GM19240 (cell line): Measurements from ENCODE around the gene TBK1.

Source experiments
- DNase-seq: peaks from one replicate; pipeline ENCODE4 v3.0.0; 2011; ENCODE audit warnings: low spot score; ENCODE audit not compliant: insufficient read length

The TBK1 gene

GRCh38 chr12:64452559-64453329 is 824 bp downstream of the TBK1 start:
- DNase-seq: no peak

- DNase-seq: no peak
Observed at GRCh38 chr12:64455506-64455905, 3.6 kb downstream of the TBK1 start.

DNA sequence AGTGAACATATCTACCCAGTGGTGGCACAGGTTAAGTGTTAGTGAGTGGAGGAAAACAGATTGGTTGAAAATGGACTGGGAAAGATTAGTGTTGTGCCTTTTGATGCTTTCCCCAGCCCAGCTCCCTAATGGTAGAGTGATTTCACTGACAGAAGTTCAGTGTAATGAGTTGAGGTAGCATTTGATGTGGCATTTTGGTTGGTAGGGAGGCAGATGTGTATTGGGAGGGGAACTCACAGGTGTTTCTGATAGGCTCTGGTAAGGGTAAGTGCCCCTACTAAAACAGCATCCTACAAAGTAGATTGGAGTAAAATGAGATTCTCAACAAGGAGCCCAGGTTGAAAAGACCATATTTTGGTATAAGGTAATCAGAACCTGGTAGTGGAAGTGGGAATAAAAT is 4.2 kb downstream of the TBK1 start:
- DNase-seq: no peak

DNA sequence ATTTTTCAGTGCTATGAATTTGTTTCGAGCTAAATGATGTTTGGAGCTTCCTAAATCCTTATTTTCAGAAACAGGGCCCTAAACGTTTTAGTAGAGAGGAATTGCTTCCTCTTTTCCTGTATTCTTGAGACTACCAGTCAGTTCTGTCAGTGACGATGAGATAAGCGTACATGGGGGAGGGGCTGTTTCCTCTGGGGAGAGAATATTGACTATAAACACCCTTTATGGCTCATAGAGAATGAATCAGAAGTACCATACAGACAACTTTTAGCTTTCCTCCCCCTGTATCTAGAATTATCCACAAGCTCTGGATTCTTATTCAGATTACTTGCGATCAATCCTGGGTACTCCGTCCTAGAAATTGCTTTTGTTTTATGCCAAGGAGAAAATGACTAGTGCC is 5.1 kb downstream of the TBK1 start:
- DNase-seq: no peak

DNA sequence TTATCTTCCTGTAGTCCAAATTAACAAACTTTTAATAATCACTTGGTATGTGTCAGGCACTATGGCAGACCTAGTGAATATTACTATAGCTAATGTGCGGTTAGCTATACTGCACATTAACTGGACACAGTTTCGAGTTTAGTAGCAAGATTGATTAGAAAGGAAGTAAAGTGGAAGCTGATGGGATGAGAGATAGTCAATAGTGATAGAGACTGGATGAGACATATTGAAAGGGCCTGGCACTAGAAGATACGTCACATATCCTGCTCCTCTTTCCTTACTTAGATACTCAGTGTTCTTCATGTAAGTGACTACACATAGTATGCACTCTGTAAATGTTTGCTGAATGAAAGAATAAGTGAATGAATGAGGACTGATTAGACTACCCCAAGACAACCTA is 5.5 kb downstream of the TBK1 start:
- DNase-seq: no peak

GRCh38 chr12:64457923-64458322 is 6.0 kb downstream of the TBK1 start:
- DNase-seq: no peak

- DNase-seq: no peak
Observed at GRCh38 chr12:64459394-64459891, 7.5 kb downstream of the TBK1 start.

DNA sequence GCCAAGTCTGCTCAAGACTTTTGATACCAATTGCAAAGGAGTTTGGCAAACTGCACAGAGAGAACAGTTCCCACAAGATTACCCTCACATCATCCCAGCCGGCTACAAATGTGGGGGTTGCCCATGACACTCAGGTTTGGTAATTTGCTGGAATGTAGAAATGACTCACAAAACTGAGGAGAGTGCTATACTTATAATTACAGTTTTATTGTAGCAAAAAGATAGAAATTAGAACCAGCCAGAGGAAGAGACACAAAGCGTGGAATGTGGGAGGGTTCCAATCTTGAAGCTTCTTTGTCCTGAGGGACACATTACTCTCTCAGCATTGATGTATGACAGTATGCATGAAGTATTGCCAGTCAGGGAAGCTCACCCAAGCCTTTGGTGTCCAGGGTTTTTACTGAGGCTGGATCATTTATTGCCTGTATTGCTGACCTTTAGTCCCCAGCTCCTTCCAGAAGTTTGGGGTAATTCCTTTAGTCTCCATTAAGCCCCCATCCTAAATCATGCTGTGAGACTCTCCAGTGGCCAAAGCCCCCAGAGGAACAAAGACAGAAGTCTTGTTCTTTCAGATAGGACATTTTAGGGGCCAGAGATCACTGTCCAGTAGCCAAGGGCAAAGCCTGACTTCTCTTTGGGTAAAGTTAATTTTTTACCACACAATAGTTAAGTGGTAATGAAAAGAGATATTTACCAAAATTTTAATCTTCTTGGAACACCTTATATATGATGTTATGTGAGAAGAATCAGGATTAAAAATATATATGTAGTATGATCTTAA is 9.9 kb downstream of the TBK1 start:
- DNase-seq: no peak

DNA sequence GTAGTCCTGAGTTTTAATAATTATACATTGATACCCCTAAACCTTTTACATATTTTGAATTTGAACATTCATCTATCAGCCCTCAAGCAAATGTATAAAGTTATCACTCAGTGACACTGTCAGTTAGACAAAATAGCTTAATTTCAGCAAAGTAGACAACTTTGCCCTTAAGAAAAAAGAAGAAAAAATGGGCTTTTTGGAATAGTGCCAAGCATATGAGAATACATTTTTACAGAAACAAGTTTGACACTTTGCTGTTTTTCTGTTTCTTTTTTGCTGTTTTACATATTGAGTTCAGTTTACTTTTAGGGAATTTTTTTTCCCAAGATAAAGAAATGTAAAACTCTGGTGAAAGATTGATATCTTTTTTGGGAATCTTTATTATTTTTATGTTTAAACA is 14.3 kb downstream of the TBK1 start:
- no peak for DNase-seq

DNA sequence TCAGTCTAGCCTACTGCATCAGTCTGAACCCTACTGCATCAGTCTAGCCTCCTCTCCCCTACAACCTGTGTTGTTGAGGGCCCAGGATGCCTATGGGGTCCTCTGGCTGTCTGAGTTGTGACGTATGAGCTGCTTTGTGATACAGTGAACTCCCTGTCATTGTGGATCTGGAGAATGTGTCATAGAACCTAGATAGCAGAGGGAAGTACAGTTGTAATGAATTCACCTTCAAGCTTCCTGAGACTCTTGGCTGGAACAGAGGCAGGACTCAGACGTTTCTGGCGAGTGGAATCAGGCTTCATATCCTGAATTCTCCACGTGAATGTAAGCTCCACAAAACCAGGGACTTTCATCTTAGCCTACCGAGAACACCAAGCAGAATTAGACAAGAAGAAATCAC is 17.0 kb downstream of the TBK1 start:
- no peak for DNase-seq

- DNase-seq: no peak
Observed at GRCh38 chr12:64469455-64470142, 17.7 kb downstream of the TBK1 start.

DNA sequence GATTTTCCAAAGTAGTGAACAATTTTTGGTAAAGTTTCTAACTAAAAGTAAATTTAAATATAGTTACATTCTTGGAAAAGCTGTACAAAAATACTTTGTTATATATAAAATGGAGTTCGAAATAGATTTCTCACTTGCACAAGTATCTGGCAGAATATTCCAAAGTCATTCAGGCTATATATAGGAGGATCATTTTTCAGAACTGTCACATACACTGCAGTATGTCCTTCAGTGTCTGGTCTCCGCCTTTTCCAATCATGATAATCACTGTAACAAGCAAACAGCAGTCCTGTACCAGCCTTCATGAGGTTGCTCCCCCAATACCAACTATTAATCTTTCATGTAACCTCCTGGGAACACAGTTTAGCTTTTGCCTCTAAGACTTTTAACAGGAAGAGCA is 18.6 kb downstream of the TBK1 start:
- no peak for DNase-seq

DNA sequence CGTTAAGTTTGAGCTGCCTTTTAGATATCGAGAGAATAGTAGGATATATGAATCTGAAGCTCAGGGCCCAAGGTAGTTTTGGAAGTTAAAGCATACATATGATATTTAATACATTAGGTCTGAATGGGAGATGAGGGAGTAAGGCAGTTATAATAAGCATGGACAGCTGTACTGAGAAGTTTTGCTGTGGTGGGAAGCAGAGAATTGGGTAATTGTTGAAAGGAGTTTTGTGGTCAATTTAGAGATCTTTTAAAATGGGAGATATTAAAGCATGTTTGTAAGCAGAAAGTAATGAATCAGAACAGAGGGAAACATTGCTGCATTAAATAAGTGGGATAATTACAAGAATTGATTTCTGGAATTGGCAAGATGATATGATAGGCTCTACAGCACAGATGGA is 21.3 kb downstream of the TBK1 start:
- no peak for DNase-seq

GRCh38 chr12:64475518-64475917 is 23.6 kb downstream of the TBK1 start:
- DNase-seq: no peak

GRCh38 chr12:64476844-64477243 is 24.9 kb downstream of the TBK1 start:
- no peak for DNase-seq

DNA sequence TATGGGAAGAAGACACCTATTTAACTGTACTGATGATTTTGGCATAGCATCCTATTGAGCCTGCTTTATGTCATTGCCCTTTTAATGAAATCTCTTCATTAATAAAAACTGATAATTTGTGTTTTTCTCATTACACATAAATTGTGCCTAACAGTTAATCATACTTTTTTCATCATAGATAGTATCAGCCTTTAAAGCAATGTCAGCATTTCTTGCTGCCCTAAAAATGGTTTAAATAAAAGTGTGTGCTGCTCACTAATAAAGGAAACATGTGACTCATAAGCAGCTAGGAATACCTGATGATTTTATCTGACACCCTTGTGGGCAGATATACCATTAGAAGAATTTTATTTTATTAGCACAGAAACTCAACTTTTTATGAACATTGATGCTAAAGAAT is 26.7 kb downstream of the TBK1 start:
- no peak for DNase-seq

DNA sequence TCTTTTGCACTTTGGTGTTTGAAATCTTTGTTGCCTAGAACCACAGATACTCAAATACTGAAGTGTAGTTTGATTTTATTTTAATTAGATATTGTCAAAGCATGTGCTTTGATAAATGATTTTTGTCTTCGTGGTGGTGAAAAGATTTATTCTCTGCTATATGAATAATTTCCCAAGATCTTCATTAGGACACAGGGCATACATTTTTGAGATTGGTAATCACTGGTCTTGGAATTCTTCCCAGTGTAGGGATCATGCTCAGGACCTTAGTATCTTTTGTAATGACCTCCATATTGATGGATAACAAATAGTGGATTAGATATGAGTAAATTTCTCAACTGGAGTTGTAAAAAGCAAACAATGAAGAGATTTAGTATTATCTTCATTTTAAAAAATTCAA is 28.2 kb downstream of the TBK1 start:
- DNase-seq: no peak

- DNase-seq: no peak
Observed at GRCh38 chr12:64486657-64487056, 34.7 kb downstream of the TBK1 start.

DNA sequence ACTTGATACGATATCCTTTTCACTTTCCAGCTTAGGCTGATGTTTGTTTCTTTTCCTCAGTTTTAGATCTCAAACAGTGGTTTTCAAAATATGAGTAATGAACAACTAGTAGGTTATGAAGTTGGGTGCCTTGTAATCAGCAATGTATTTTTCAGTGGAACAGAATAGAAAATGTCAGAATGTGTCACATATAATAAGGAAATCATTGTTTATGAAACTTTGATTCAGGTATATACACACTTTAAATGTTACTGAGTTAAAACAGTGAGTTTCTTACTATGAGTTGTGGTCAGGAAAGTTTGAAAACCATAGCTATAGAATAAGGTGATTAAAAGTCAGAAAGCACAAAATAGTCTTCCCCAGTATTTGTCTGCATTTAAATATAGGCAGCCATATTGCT is 39.8 kb downstream of the TBK1 start:
- DNase-seq: no peak

GRCh38 chr12:64493513-64493912 is 41.6 kb downstream of the TBK1 start:
- DNase-seq: no peak

DNA sequence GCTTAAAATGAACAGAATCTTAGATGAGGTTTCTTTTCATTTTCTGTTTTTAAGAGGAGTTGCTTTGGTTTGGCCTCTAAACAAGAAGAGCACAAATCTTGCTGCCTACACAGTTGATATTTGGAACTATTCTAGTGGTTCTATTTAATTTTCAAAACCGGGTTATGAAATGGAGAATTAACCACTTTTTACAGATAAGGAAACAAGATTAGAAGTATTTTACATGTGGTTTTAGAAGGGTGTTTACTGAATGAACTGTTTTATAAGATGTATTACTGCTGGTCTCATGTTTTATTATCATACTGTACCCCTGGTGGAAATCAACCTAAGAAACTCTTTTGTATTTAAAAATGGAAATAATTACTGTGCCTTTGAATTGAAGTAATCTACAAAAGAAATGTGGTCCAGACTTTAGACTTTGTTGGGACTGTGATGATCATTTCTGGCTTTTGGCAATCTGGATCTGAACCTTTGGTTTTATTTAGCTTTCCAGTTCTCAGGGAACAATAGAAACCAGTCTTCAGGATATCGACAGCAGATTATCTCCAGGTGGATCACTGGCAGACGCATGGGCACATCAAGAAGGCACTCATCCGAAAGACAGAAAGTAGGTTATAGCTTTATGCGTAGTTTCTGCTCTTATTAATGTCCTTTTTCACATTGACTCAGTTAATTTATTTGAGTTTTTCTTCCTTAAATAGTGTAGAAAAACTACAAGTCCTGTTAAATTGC is 43.2 kb downstream of the TBK1 start:
- no peak for DNase-seq
